ENCODE data around the gene FASTK.

Gene FASTK

GRCh38 chr7:151060416-151061212 lies 20.0 kb downstream of the FASTK start:
- DNase-seq: peak; percentile 48
- Mint-ChIP-seq H3K36me3 (ENCODE audit: low read depth) (peaks cover 39% of the 10 kb centered on the region), H3K27me3 (no peaks in the 10 kb centered on the region), H3K4me3 (peak overlapping the region; percentile 94), H3K4me1 (ENCODE audit: low read depth) (peaks cover 36% of the 10 kb centered on the region), H3K9me3 (no peaks in the 10 kb centered on the region), H3K27ac (peak overlapping the region; percentile 80)

GRCh38 chr7:151060113-151060415 lies 20.5 kb downstream of the FASTK start:
- no peak for DNase-seq
- Mint-ChIP-seq H3K4me3 (peak overlapping the region; percentile 94), H3K4me1 (ENCODE audit: low read depth) (peaks cover 36% of the 10 kb centered on the region), H3K36me3 (ENCODE audit: low read depth) (peaks cover 34% of the 10 kb centered on the region), H3K27me3 (no peaks in the 10 kb centered on the region), H3K27ac (peak overlapping the region; percentile 80), H3K9me3 (no peaks in the 10 kb centered on the region)

GRCh38 chr7:151059367-151060112 lies 21.1 kb downstream of the FASTK start, which contains the start of gene SLC4A2:
Gene SLC4A2 (plus strand): TSS chr7:151059589. CDS start chr7:151061988, 2,399 bp downstream.
- Mint-ChIP-seq H3K27me3 (no peaks in the 10 kb centered on the region), H3K4me1 (ENCODE audit: low read depth) (peaks cover 36% of the 10 kb centered on the region), H3K27ac (peak within 1 kb of the TSS; percentile 96), H3K4me3 (peak within 1 kb of the TSS; percentile 94), H3K9me3 (no peaks in the 10 kb centered on the region), H3K36me3 (ENCODE audit: low read depth) (peaks cover 31% of the 10 kb centered on the region)
- peak; percentile 87 for DNase-seq

DNA sequence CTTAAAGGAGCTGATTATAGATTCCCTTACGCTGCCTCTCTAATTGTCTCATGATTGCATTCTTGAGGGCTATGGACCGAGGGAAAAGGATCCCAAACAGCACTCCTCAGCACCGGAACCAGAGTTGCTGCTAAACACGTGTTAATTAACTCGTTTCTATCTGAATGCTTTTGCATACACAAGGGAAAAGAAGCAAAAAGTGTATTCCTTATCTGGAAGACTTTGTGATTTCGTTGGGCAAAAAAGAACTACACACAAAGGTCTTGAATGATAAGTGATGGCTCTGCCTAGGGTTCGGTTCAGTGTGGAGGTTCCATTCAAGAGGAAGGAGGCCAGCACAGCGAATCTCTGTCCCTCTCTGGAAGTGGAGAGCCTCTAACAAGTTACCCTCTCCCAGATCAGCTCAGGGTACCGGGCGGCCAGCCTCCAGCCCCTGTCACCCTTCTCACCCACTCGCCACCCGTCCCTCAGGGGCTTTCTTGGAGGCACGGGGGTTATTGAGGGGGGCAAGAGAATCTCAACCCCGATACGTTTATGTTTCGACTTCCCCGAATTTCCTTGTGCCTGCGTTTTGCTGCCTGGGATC lies 21.7 kb downstream of the FASTK start:
- H3K27me3 Mint-ChIP-seq: no peaks in the 10 kb centered on the region
- H3K27ac Mint-ChIP-seq: peak overlapping the region; percentile 96
- H3K4me1 Mint-ChIP-seq (ENCODE audit: low read depth): peaks cover 36% of the 10 kb centered on the region
- H3K36me3 Mint-ChIP-seq (ENCODE audit: low read depth): peaks cover 31% of the 10 kb centered on the region
- no peaks in the 10 kb centered on the region for H3K9me3 Mint-ChIP-seq
- DNase-seq: no peak
- peak overlapping the region; percentile 94 for H3K4me3 Mint-ChIP-seq

DNA sequence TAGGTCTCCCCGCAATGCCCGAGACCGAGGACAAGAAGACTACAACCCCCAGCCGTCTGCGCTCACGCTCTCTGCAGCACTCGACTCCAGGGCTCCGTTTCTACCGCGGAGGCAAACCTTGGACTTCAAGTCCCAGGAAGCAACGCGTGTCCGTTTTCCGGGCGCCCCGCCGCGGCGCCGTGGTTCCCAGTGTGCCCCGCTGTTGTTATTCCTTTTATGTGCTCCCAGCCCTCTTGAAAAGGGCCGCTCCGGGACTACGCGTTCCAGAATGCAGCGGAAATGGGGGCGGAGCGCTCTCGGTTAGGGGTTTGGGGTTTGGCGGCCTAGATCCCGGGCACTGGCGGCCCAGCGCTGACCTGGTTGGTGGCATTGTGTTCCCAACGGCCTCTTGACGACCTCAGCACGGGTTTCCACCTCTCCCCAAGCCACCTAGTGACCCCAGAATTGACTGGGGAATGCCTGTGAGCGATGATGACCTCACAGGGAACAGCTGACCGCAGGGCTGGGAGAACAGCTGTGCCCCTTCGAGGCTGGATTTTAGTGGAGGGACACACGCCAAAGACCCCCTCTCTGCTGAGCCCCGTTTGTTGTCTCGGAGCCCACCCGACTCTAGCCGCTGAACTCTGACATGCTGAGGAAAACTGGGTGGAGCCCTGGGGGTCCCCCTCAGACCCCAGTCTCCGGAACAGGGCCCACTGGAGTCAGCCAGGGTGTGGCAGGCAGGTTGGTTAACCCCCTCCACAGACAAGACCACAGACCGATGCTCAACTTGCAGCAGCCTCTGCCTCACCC lies 22.4 kb downstream of the FASTK start:
- Mint-ChIP-seq H3K9me3 (no peaks in the 10 kb centered on the region), H3K36me3 (ENCODE audit: low read depth) (peaks cover 25% of the 10 kb centered on the region), H3K4me3 (peak overlapping the region; percentile 94), H3K27me3 (no peaks in the 10 kb centered on the region), H3K27ac (peak overlapping the region; percentile 96), H3K4me1 (ENCODE audit: low read depth) (peaks cover 37% of the 10 kb centered on the region)
- DNase-seq: peak; percentile 96

DNA sequence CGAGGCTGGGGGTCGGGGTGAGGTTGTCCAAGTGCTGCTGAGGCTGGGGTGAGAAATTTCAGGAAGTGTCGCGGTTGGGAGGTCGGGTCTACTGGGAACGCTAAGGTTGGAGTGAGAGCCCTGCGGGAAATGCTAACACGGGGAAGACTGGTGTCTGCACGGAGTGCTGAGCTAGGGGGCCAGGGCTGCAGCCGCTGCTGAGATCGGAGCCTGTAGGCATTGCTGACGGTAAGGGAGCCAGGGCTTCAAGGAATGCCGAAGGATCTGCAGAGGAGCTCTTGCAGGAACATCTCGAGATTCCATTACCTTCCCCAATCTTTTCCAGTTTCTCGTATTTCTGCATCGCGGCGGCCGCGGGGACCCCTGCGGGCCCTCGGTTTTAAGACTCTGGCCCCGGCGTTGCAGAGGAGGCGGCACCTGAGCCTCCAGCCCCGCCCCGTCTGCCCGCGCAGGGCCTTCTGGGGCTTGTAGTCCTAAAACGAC lies 23.1 kb downstream of the FASTK start, which contains the start of gene CDK5:
Gene CDK5 (minus strand): TSS at position 392 of the 483 bp plus-strand sequence. CDS start 49 bp downstream, at position 343.
- Mint-ChIP-seq H3K9me3 (no peaks in the 10 kb centered on the region), H3K27ac (peak within 1 kb of the TSS; percentile 96), H3K4me1 (ENCODE audit: low read depth) (peaks cover 40% of the 10 kb centered on the region), H3K27me3 (no peaks in the 10 kb centered on the region), H3K36me3 (ENCODE audit: low read depth) (peaks cover 24% of the 10 kb centered on the region), H3K4me3 (peak within 1 kb of the TSS; percentile 94)
- DNase-seq: no peak

DNA sequence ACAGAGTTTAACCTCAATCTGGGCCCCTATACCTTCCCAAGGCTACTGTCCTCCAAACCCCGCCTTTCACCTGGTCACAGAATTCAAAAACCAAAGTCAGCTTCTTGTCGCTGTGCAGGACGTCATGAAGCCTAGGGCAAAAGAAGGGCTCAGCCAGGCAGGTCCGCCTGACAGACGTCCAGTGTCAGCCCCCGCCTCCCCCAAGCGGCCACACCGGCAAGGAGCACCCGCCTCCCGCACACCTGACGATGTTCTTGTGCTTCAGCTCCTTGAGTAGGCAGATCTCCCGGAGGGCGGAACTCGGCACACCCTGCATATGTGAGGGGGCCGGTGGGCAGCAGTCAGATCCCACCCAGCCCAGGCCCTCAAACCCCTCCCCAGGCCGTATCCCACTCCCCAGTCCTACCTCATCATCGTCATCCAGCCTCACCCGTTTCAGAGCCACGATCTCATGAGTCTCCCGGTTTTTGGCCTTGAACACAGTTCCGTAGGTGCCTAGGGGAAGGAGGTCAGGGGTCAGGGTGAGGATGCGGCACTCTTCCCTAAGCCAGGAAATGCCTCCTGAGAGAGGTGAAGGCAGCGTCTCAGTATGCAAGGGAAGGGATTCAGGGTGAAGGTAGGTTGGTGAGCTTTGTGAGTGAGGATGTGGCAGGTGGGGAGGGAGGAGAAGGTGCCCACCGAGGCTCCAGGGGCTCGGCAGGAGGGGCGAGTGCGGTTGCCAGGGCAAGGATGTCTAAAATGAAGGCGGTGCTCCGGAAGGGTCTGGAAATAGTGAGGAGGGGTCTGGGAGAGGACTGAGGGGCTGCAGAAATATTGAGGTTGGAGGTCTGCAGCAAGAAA lies 23.7 kb downstream of the FASTK start:
- H3K4me1 Mint-ChIP-seq (ENCODE audit: low read depth): peaks cover 41% of the 10 kb centered on the region
- DNase-seq: no peak
- H3K9me3 Mint-ChIP-seq: no peaks in the 10 kb centered on the region
- H3K27me3 Mint-ChIP-seq: no peaks in the 10 kb centered on the region
- H3K4me3 Mint-ChIP-seq: peak overlapping the region; percentile 94
- peak overlapping the region; percentile 79 for H3K27ac Mint-ChIP-seq
- peaks cover 23% of the 10 kb centered on the region for H3K36me3 Mint-ChIP-seq (ENCODE audit: low read depth)

DNA sequence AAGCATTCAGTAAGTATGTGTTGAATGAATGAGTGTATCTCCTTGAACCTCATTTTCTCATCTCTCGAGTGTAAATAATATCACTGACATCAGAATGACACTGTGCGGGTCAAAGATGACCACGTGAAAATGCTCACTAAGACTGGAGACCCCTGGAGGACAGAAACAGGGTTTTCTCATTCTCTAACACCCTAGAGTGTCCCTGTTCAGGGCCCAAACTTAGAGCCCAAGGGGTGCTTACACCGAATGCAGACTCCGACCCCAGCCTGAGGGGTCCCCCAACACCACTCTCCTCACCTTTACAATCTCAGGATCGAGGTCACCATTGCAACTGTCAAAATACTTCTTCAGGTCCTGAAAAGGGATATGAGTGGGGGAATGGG lies 24.3 kb downstream of the FASTK start:
- Mint-ChIP-seq H3K9me3 (no peaks in the 10 kb centered on the region), H3K4me1 (ENCODE audit: low read depth) (peaks cover 37% of the 10 kb centered on the region), H3K27me3 (no peaks in the 10 kb centered on the region), H3K27ac (no peak overlapping the region), H3K4me3 (peak overlapping the region; percentile 94), H3K36me3 (ENCODE audit: low read depth) (peaks cover 18% of the 10 kb centered on the region)
- no peak for DNase-seq

- Mint-ChIP-seq H3K4me3 (no peak overlapping the region), H3K4me1 (ENCODE audit: low read depth) (peaks cover 23% of the 10 kb centered on the region), H3K27me3 (no peaks in the 10 kb centered on the region), H3K9me3 (no peaks in the 10 kb centered on the region), H3K36me3 (ENCODE audit: low read depth) (peaks cover 12% of the 10 kb centered on the region), H3K27ac (no peak overlapping the region)
- no peak for DNase-seq
Measured at GRCh38 chr7:151053751-151054150, 26.9 kb downstream of the FASTK start.

GRCh38 chr7:151053096-151053495 lies 27.5 kb downstream of the FASTK start:
- Mint-ChIP-seq H3K27me3 (no peaks in the 10 kb centered on the region), H3K27ac (no peak overlapping the region), H3K4me1 (ENCODE audit: low read depth) (peaks cover 18% of the 10 kb centered on the region), H3K4me3 (no peak overlapping the region), H3K36me3 (ENCODE audit: low read depth) (peaks cover 10% of the 10 kb centered on the region), H3K9me3 (no peaks in the 10 kb centered on the region)
- DNase-seq: no peak

DNA sequence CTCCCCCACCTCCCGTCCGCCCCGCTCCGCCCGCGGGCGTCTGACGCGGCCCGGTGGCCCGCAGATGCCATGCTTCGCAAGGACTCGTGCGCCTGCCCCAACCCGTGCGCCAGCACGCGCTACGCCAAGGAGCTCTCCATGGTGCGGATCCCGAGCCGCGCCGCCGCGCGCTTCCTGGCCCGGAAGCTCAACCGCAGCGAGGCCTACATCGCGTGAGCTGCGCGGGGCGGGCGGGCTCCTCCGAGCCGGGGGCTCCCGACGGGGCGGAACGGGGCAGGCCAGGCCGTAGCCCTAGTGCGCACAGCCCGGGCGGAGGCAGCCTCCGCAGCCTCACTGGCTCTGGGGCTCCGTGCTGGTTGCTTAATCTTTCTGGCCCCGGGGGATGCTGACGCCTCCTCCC lies 29.5 kb downstream of the FASTK start:
- peaks cover 7% of the 10 kb centered on the region for H3K4me1 Mint-ChIP-seq (ENCODE audit: low read depth)
- DNase-seq: peak; percentile 74
- H3K27me3 Mint-ChIP-seq: no peaks in the 10 kb centered on the region
- H3K36me3 Mint-ChIP-seq (ENCODE audit: low read depth): peaks cover 10% of the 10 kb centered on the region
- H3K4me3 Mint-ChIP-seq: no peak overlapping the region
- no peaks in the 10 kb centered on the region for H3K9me3 Mint-ChIP-seq
- H3K27ac Mint-ChIP-seq: no peak overlapping the region

DNA sequence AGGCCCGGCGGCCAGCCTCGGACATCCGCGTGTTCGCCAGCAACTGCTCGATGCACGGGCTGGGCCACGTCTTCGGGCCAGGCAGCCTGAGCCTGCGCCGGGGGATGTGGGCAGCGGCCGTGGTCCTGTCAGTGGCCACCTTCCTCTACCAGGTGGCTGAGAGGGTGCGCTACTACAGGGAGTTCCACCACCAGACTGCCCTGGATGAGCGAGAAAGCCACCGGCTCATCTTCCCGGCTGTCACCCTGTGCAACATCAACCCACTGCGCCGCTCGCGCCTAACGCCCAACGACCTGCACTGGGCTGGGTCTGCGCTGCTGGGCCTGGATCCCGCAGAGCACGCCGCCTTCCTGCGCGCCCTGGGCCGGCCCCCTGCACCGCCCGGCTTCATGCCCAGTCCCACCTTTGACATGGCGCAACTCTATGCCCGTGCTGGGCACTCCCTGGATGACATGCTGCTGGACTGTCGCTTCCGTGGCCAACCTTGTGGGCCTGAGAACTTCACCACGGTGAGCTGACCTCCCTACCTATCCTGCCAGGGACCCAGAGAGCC lies 31.6 kb downstream of the FASTK start:
- H3K9me3 Mint-ChIP-seq: no peaks in the 10 kb centered on the region
- H3K27me3 Mint-ChIP-seq: no peaks in the 10 kb centered on the region
- H3K36me3 Mint-ChIP-seq (ENCODE audit: low read depth): peaks cover 19% of the 10 kb centered on the region
- no peak overlapping the region for H3K4me3 Mint-ChIP-seq
- H3K4me1 Mint-ChIP-seq (ENCODE audit: low read depth): peaks cover 7% of the 10 kb centered on the region
- no peak overlapping the region for H3K27ac Mint-ChIP-seq
- DNase-seq: no peak
